Measurements from ENCODE around the gene TSEN34.
A peak's percentile ranks its signal among the peaks of the same experiment; 100 is the strongest.
"Not testable (repeated sequence)": the region's sequence is repeated elsewhere in the genome, so short reads cannot be mapped to it uniquely, and the experiment has no call there.

TSEN34 gene

DNA sequence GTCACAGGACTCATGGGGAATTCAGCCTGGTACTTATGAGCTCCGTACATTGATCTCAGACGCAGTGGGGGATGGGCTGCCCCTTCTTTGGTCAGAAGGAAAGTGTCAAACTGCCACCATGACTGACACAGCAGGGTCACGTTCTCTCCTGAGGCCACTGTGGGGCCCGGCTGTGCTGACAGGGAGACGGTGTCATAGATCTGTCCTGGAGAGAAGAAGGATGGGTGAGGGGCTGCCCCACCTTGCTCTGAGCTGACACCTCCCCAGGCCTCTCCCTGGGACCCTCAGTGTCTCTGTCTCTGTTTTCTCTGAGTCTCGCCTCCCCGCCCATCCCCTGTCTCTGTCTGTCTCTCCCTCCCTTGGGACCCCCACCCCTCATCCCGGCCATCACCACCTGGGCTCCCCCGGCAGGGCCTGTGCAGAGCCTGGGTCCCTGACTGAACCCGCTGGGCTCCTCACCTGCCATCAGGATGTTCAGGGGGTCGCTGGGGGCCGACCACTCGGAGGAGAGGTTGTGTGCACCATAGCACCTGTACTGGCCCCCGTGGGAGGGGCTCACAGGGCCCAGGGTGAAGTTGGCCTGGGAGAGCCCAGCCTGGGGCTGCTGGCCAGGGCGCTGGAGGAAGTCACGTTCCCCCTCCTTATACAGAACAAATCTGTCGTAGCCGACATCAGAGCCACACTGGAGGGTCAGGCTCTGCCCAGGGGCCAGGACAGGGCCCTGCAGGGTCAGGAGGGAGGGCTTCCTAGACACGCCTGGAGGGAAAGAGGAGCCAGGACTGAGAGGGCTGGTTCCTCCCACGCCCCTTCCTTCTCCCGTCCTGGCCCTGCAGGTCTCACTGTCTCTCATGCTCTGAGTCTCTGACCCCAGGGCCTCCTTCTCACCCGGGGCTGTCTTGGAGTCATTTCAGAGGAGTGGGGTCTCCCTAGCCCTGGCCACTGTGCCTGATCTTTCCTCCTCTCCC lies 49.5 kb downstream of the TSEN34 start:
- DNase-seq, result not testable (repeated sequence)

DNA sequence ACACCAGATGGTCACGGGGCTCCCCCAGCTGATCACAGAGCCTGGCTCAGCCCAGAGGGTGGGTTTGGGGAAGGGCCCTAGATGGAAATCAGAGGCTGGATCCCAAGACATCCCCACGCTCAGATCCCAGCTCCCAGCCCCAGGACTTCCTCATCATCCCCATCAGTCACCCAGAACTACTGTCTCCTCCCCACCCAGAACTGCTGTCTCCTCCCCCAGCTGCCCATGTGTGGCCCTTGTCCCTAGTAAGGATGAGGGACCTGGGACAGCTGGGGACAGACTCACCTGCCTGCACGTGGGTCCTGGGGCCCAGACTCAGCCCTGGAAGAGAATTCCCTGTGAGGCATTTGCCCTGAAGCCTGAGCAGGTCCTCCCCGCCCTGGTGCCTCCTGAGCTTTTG lies 51.1 kb downstream of the TSEN34 start:
- peak in 1 of 2 donors; percentile 26 for DNase-seq

DNA sequence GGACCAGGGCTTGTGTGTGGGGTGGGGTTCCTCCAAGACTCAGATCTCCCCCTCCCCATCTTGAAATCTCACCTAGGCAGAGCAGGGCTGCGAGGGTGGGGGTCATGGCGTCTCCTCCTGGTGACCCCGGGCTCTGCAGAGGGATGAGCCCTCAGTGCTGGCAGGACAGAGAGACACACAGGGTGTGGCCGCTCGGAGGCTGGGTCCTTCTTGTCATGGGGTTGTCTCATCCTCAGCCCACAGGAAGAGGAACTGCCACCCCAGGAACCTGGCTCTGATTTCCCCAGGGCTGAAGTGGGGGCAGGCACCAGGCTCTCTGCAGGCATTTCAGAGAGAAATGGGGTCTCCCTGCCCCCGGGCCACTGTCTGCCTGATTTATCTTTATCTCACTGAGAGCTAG lies 51.5 kb downstream of the TSEN34 start, which contains the start of gene LILRA6:
Gene LILRA6 (minus strand): TSS at position 145 of the 400 bp plus-strand sequence.
- DNase-seq, result peak in 1 of 2 donors; percentile 49

DNA sequence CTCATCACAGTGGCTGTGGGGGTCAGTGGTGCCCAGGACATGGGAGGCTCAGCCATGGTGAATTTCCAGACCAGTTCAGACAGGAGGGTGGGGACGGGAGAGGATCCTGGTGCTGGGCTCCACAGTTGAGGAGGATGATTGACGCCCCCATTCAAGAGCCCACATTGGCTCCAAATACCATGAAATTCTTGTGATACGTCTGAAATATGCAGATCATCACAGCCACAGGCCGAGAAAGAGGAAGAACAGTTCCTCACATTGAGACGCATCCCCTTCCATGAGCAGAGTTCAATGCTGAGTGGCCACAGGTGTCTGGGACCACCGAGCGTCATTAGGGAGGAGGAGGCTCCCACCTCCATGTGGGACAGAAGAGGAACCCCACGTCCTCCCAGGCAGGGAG lies 52.7 kb downstream of the TSEN34 start:
- peak in 1 of 2 donors; percentile 31 for DNase-seq

All from inflammatory macrophage treated with lipopolysaccharide for 1 hour (primary cell).